HCT116 (cell line): ENCODE results near the gene SALL3. TPM values are rescaled to one million over a fixed set of nuclear protein-coding genes. Genes with fewer than 3 reads are reported as not detected.

Source experiments
- ATAC-seq: fragments of 200-7000 bp; cut with Tn5 transposase; 2 replicates; pipeline ENCODE4 v1.9.1; 2020; ENCODE audit warnings: mild to moderate bottlenecking, moderate library complexity
- BruUV-seq: library from RNA; stranded (reverse); fragments of 400-500 nt; replicated peaks from 2 replicates; lab custom pipeline; 2021; lab: Mats Ljungman, UMichigan
- CTCF ChIA-PET: fragments of 300-600 bp; sonication (Branson Sonifier 250); formaldehyde crosslinking; loops from one replicate; lab custom pipeline; 2021; ENCODE audit warnings: antibody characterized with exemption; lab: Charles Lee
- POLR2A ChIA-PET: fragments of 300-600, 350-600 bp; sonication (Branson Sonifier 250); formaldehyde crosslinking; loops from one replicate; lab custom pipeline; 2021; ENCODE audit warnings: antibody characterized with exemption; lab: Charles Lee
- RAD21 ChIA-PET, 2 experiments: fragments of 300-600 bp; sonication (Branson Sonifier 250); formaldehyde crosslinking; loops; one replicate each; lab custom pipeline; 2023; ENCODE audit warnings: low total read pairs in 2 of 2; ENCODE audit not compliant: uncharacterized antibody in 2 of 2, unreplicated experiment in 2 of 2, low non-redundant PET in 1 of 2; lab: Charles Lee
- DNase-seq: peaks from one replicate; pipeline ENCODE4 v3.0.0-alpha.2; 2010; ENCODE audit warnings: low read depth, low spot score
- H2AFZ ChIP-seq: fragments of 200-600 bp; shearing (Covaris generic), sonication (generic); 2 replicates; pipeline ENCODE4 v1.6.1; 2017; ENCODE audit warnings: low read depth, mixed run types, mixed read lengths, antibody characterized with exemption, low read length; ENCODE audit not compliant: poor library complexity, severe bottlenecking
- H3K27ac ChIP-seq: 2 replicates; pipeline ENCODE4 v1.5.1; 2012; ENCODE audit warnings: low read depth, low read length
- H3K27me3 ChIP-seq: fragments of 200-600 bp; sonication (generic); 2 replicates; pipeline ENCODE4 v1.6.1; 2016; ENCODE audit warnings: mixed run types, low read length, mixed read lengths; ENCODE audit not compliant: insufficient read depth
- H3K36me3 ChIP-seq, 2 experiments: fragments of 200-500 bp in 1 of 2; fragments of 200-600 bp in 1 of 2; sonication (Bioruptor generic) in 1 of 2; sonication (generic) in 1 of 2; 2 replicates each; pipeline versions ENCODE4 v1.5.1 to v1.6.1; 2014 to 2016; ENCODE audit warnings: low read length in 2 of 2, inconsistent platforms in 1 of 2, mixed read lengths in 1 of 2, mixed run types in 1 of 2; ENCODE audit not compliant: insufficient read depth in 2 of 2, control insufficient read depth in 1 of 2
- H3K4me1 ChIP-seq, 2 experiments: fragments of 200-600 bp in 1 of 2; sonication (generic) in 1 of 2; 2 replicates each; pipeline versions ENCODE4 v1.5.1 to v1.6.1; 2012 to 2017; ENCODE audit warnings: low read length in 2 of 2, inconsistent platforms in 1 of 2, mild to moderate bottlenecking in 1 of 2, mixed read lengths in 1 of 2, mixed run types in 1 of 2, moderate library complexity in 1 of 2; ENCODE audit not compliant: insufficient read depth in 2 of 2, control insufficient read depth in 1 of 2
- H3K4me2 ChIP-seq: fragments of 200-600 bp; sonication (generic); 2 replicates; pipeline ENCODE4 v1.6.1; 2017; ENCODE audit warnings: mixed run types, low read length, mixed read lengths
- H3K4me3 ChIP-seq, 2 experiments: fragments of 200-600 bp in 1 of 2; sonication (generic) in 1 of 2; replicated peaks in 1 of 2; 2 replicates each; pipeline ENCODE4 v1.5.1; 2011 to 2016; ENCODE audit warnings: low read length in 2 of 2, control low read depth in 1 of 2, low read depth in 1 of 2, mild to moderate bottlenecking in 1 of 2, mixed read lengths in 1 of 2, mixed run types in 1 of 2
- H3K79me2 ChIP-seq: fragments of 200-600 bp; sonication (generic); 2 replicates; pipeline ENCODE4 v1.6.1; 2017; ENCODE audit warnings: mild to moderate bottlenecking, mixed run types, low read length, moderate library complexity, mixed read lengths; ENCODE audit not compliant: insufficient read depth
- H3K9ac ChIP-seq: fragments of 200-600 bp; sonication (generic); 2 replicates; pipeline ENCODE4 v1.6.1; 2016; ENCODE audit warnings: low read length, mixed read lengths
- H3K9me2 ChIP-seq: fragments of 200-600 bp; sonication (generic), shearing (Covaris generic); 2 replicates; pipeline ENCODE4 v1.6.1; 2017; ENCODE audit warnings: mixed run types, mild to moderate bottlenecking, moderate library complexity; ENCODE audit not compliant: insufficient read depth
- H3K9me3 ChIP-seq, 2 experiments: fragments of 200-500 bp in 1 of 2; fragments of 200-600 bp in 1 of 2; sonication (Bioruptor generic) in 1 of 2; sonication (generic) in 1 of 2; 2 replicates each; pipeline ENCODE4 v1.6.1; 2014 to 2017; ENCODE audit warnings: low read length in 2 of 2, mixed read lengths in 2 of 2, inconsistent platforms in 1 of 2, low read depth in 1 of 2, mild to moderate bottlenecking in 1 of 2, mixed run types in 1 of 2, moderate library complexity in 1 of 2; ENCODE audit not compliant: control insufficient read depth in 1 of 2, insufficient read depth in 1 of 2
- H4K20me1 ChIP-seq: fragments of 200-600 bp; sonication (generic), shearing (Covaris generic); 2 replicates; pipeline ENCODE4 v1.6.1; 2017; ENCODE audit warnings: mixed run types, mild to moderate bottlenecking, moderate library complexity; ENCODE audit not compliant: insufficient read depth
- CEBPB ChIP-seq: IDR thresholded peaks from 2 replicates; pipeline ENCODE4 v1.6.1; 2012; ENCODE audit warnings: low read depth
- CTCF ChIP-seq, 3 experiments: fragments of 200-600 bp in 1 of 3; sonication (generic) in 1 of 3; IDR thresholded peaks in 2 of 3; conservative IDR thresholded peaks in 1 of 3; 2 replicates each; pipeline ENCODE4 v1.5.1; 2012 to 2017; ENCODE audit warnings: low read depth in 2 of 3, low read length in 2 of 3, antibody characterized with exemption in 1 of 3, borderline replicate concordance in 1 of 3, control low read depth in 1 of 3, mild to moderate bottlenecking in 1 of 3, mixed read lengths in 1 of 3, mixed run types in 1 of 3, moderate library complexity in 1 of 3; ENCODE audit not compliant: insufficient read depth in 1 of 3
- EGR1 ChIP-seq: IDR thresholded peaks from 2 replicates; pipeline ENCODE4 v1.6.1; 2012; ENCODE audit warnings: low read depth
- EZH2 ChIP-seq: fragments of 200-600 bp; sonication (generic); IDR thresholded peaks from 2 replicates; pipeline ENCODE4 v1.6.1; 2017; ENCODE audit warnings: antibody characterized with exemption, mixed run types
- EZH2phosphoT487 ChIP-seq: fragments of 200-600 bp; IDR thresholded peaks from 2 replicates; pipeline ENCODE4 v1.6.1; 2018; ENCODE audit warnings: antibody characterized with exemption, borderline replicate concordance
- FOSL1 ChIP-seq: IDR thresholded peaks from 2 replicates; pipeline ENCODE4 v1.6.1; 2012; ENCODE audit warnings: low read depth
- POLR2A ChIP-seq: IDR thresholded peaks from 2 replicates; pipeline ENCODE4 v1.7.0; 2011; ENCODE audit warnings: borderline replicate concordance; ENCODE audit not compliant: insufficient read depth, insufficient read length; ENCODE audit errors: extremely low read depth
- RAD21 ChIP-seq: IDR thresholded peaks from 2 replicates; pipeline ENCODE4 v1.6.1; 2012; ENCODE audit warnings: low read depth, mild to moderate bottlenecking
- REST ChIP-seq: IDR thresholded peaks from 2 replicates; pipeline ENCODE4 v1.6.1; 2012; ENCODE audit warnings: low read depth
- SRF ChIP-seq: IDR thresholded peaks from 2 replicates; pipeline ENCODE4 v1.6.1; 2012; ENCODE audit warnings: low read depth
- TCF7L2 ChIP-seq: IDR thresholded peaks from 2 replicates; pipeline ENCODE4 v1.7.0; 2011; ENCODE audit warnings: borderline replicate concordance, inconsistent platforms; ENCODE audit not compliant: insufficient read depth, insufficient read length; ENCODE audit errors: extremely low read depth
- ZBTB33 ChIP-seq: IDR thresholded peaks from 2 replicates; pipeline ENCODE4 v1.6.1; 2011; ENCODE audit warnings: mild to moderate bottlenecking, low read length, moderate library complexity; ENCODE audit not compliant: insufficient replicate concordance; ENCODE audit errors: extremely low read depth
- ZFX ChIP-seq: fragments of 450-650 bp; IDR thresholded peaks from 2 replicates; pipeline ENCODE4 v1.6.1; 2017
- intact Hi-C: fragments of 100-400 bp; cut with micrococcal nuclease; formaldehyde crosslinking; loops from 2 replicates; pipeline ENCODE4 v1.10.0; 2022
- total RNA-seq: library from RNA; stranded (reverse); gene quantifications from one replicate; pipeline ENCODE4 v1.2.1, GENCODE V29; 2021; ENCODE audit not compliant: unreplicated experiment
- TF ChIP-seq, protein P1 (sequence below): IDR thresholded peaks from 2 replicates; pipeline ENCODE4 v1.6.1; 2012
- TF ChIP-seq, protein P2 (sequence below): IDR thresholded peaks from 2 replicates; pipeline ENCODE4 v1.6.1; 2012

SALL3 gene
- total RNA-seq, 1 experiment from 2014 or later, result not detected

GRCh38 chr18:78947291-78947690 lies 32.3 kb upstream of the SALL3 start:
- CTCF ChIA-PET, result no interaction called here
- BruUV-seq, result no TSS peak

More at GRCh38 chr18:78947291-78947690, 32.3 kb upstream of the SALL3 start:
- no peaks in the 10 kb centered on the region for H3K36me3 ChIP-seq
- DNase-seq (no peak), ATAC-seq (no peak)
- no peak for TF ChIP-seq ZBTB33
- no peak for TF ChIP-seq EZH2phosphoT487
- TF ChIP-seq CTCF (IDR thresholded peaks at IDR 0.05 in 2 of 3, conservative IDR thresholded peaks at IDR 0.05 in 1 of 3; ENCODE audit: borderline replicate concordance in 1 of 3, insufficient read depth in 1 of 3, low read depth in 2 of 3, low read length in 2 of 3), result no peak
- TF ChIP-seq REST, result no peak
- no peak for TF ChIP-seq EGR1
- no peak for TF ChIP-seq EZH2
- TF ChIP-seq RAD21, result no peak
- TF ChIP-seq TCF7L2, result no peak
- no peak for TF ChIP-seq CEBPB
- TF ChIP-seq, protein P1, sequence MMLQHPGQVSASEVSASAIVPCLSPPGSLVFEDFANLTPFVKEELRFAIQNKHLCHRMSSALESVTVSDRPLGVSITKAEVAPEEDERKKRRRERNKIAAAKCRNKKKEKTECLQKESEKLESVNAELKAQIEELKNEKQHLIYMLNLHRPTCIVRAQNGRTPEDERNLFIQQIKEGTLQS, result no peak
- no peak for TF ChIP-seq SRF
- TF ChIP-seq, protein P2, sequence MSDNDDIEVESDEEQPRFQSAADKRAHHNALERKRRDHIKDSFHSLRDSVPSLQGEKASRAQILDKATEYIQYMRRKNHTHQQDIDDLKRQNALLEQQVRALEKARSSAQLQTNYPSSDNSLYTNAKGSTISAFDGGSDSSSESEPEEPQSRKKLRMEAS, result no peak
- TF ChIP-seq POLR2A, result no peak
- no peak for TF ChIP-seq FOSL1
- TF ChIP-seq ZFX, result no peak
- peaks cover 39% of the 10 kb centered on the region for H3K27me3 ChIP-seq
- no peaks in the 10 kb centered on the region for H4K20me1 ChIP-seq
- H3K9ac ChIP-seq, result no peak overlapping the region
- H3K4me2 ChIP-seq, result no peak overlapping the region
- no peak overlapping the region for H3K27ac ChIP-seq
- POLR2A ChIA-PET, result no interaction called here
- no peak overlapping the region for H2AFZ ChIP-seq
- RAD21 ChIA-PET, result no interaction called here
- intact Hi-C loops, result no loop called here
- no peaks in the 10 kb centered on the region for H3K4me1 ChIP-seq
- H3K4me3 ChIP-seq, result no peak overlapping the region
- no peaks in the 10 kb centered on the region for H3K79me2 ChIP-seq
- peaks cover 3% of the 10 kb centered on the region in 2 experiments; a peak in 1 of 4 replicates for H3K9me3 ChIP-seq
- no peaks in the 10 kb centered on the region for H3K9me2 ChIP-seq
